A549 (cell line): Measurements from ENCODE around the gene MMP24OS. TPM values are rescaled to one million over a fixed set of nuclear protein-coding genes. Genes with fewer than 3 reads are reported as not detected.

Source experiments
- ATAC-seq, 2 experiments: fragments of 200-7000 bp in 1 of 2; fragments of >200 bp in 1 of 2; cut with Nextera tagmentation in 1 of 2; cut with Tn5 transposase in 1 of 2; 3 replicates each; pipeline versions ENCODE4 v1.8.0 to v1.9.1; 2018 to 2020; ENCODE audit warnings: mild to moderate bottlenecking in 1 of 2, moderate library complexity in 1 of 2
- CTCF ChIA-PET: fragments of 300-600 bp; sonication (Branson Sonifier 250); formaldehyde crosslinking; extraction: SDS; loops from one replicate; lab custom pipeline; 2021; ENCODE audit warnings: antibody characterized with exemption, inconsistent platforms; lab: Yijun Ruan, JAX
- POLR2A ChIA-PET: fragments of 350-600 bp; formaldehyde crosslinking; extraction: SDS; loops from one replicate; lab custom pipeline; 2021; ENCODE audit warnings: antibody characterized with exemption, inconsistent platforms; lab: Yijun Ruan, JAX
- DNase-seq, 2 experiments: peaks; one replicate each; pipeline versions ENCODE4 v3.0.0 to v3.0.0-alpha.2; 2011 to 2016; ENCODE audit warnings: low read depth in 1 of 2, low spot score in 1 of 2
- FAIRE-seq: peaks from 2 replicates; lab custom pipeline; 2011; peaks lifted over from hg19 to GRCh38; lab: Jason Lieb, UNC
- H3K27ac ChIP-seq, 2 experiments: fragments of >200 bp; sonication (Bioruptor Twin); formaldehyde crosslinking; 3 replicates each; pipeline ENCODE4 v1.5.1; 2016 to 2017
- H3K4me1 ChIP-seq: fragments of >200 bp; sonication (Bioruptor Twin); formaldehyde crosslinking; 3 replicates; pipeline ENCODE4 v1.6.1; 2016
- H3K4me2 ChIP-seq: fragments of >200 bp; sonication (Bioruptor Twin); formaldehyde crosslinking; 3 replicates; pipeline ENCODE4 v1.6.1; 2016
- H3K4me3 ChIP-seq: fragments of >200 bp; sonication (Bioruptor Twin); formaldehyde crosslinking; 3 replicates; pipeline ENCODE4 v1.5.1; 2016
- H3K9me3 ChIP-seq: fragments of >200 bp; sonication (Bioruptor Twin); formaldehyde crosslinking; 3 replicates; pipeline ENCODE4 v1.6.1; 2016
- BCL3 ChIP-seq: fragments of >200 bp; sonication (Bioruptor Twin); formaldehyde crosslinking; IDR thresholded peaks from 3 replicates; pipeline ENCODE4 v1.6.1; 2016
- CBX2 ChIP-seq: fragments of 200-600 bp; sonication (generic); IDR thresholded peaks from 2 replicates; pipeline ENCODE4 v1.6.1; 2016; ENCODE audit warnings: low read depth, mild to moderate bottlenecking, borderline replicate concordance
- CBX8 ChIP-seq: fragments of 200-600 bp; sonication (generic); IDR thresholded peaks from 2 replicates; pipeline ENCODE4 v1.6.1; 2016
- CEBPB ChIP-seq, 2 experiments: fragments of >200 bp in 1 of 2; sonication (Bioruptor Twin) in 1 of 2; formaldehyde crosslinking in 1 of 2; IDR thresholded peaks; 2 replicates each; pipeline ENCODE4 v1.6.1; 2012 to 2016
- CHD4 ChIP-seq: fragments of 200-600 bp; sonication (generic); IDR thresholded peaks from 2 replicates; pipeline ENCODE4 v1.6.1; 2016; ENCODE audit warnings: antibody characterized with exemption, mild to moderate bottlenecking, borderline replicate concordance
- EHF ChIP-seq: fragments of 250-450 bp; sonication (Bioruptor Pico); IDR thresholded peaks from 2 replicates; pipeline ENCODE4 v1.5.0; 2020; ENCODE audit warnings: mild to moderate bottlenecking
- EHMT2 ChIP-seq: fragments of 200-600 bp; sonication (generic); IDR thresholded peaks from 2 replicates; pipeline ENCODE4 v1.6.1; 2016; ENCODE audit warnings: antibody characterized with exemption, low read depth, mild to moderate bottlenecking, moderate library complexity
- FOSB ChIP-seq: fragments of 250-450 bp; sonication (Bioruptor Pico); IDR thresholded peaks from 2 replicates; pipeline ENCODE4 v1.5.0; 2020; ENCODE audit warnings: mild to moderate bottlenecking, moderate library complexity
- FOSL2 ChIP-seq, 2 experiments: fragments of 450-650 bp in 1 of 2; fragments of >200 bp in 1 of 2; sonication (Bioruptor Twin) in 1 of 2; formaldehyde crosslinking; IDR thresholded peaks; 2 replicates each; pipeline versions ENCODE4 v1.5.0 to v1.6.1; 2016 to 2020; ENCODE audit warnings: mild to moderate bottlenecking in 1 of 2, moderate library complexity in 1 of 2
- FOXS1 ChIP-seq: fragments of 250-450 bp; sonication (Bioruptor Pico); IDR thresholded peaks from 2 replicates; pipeline ENCODE4 v1.5.0; 2020; ENCODE audit warnings: mild to moderate bottlenecking, moderate library complexity
- HOXB5 ChIP-seq: fragments of 250-450 bp; sonication (Bioruptor Pico); IDR thresholded peaks from 2 replicates; pipeline ENCODE4 v1.5.0; 2020; ENCODE audit warnings: mild to moderate bottlenecking, moderate library complexity
- KDM5A ChIP-seq: fragments of 200-600 bp; sonication (generic); IDR thresholded peaks from 2 replicates; pipeline ENCODE4 v1.6.1; 2016; ENCODE audit warnings: antibody characterized with exemption, mild to moderate bottlenecking
- MAX ChIP-seq: IDR thresholded peaks from 2 replicates; pipeline ENCODE4 v1.6.1; 2012
- NPAS2 ChIP-seq: fragments of 250-450 bp; sonication (Bioruptor Pico); IDR thresholded peaks from 2 replicates; pipeline ENCODE4 v1.8.0; 2022; ENCODE audit warnings: mild to moderate bottlenecking, moderate library complexity, borderline replicate concordance
- PHF8 ChIP-seq: fragments of 200-600 bp; sonication (generic); IDR thresholded peaks from 2 replicates; pipeline ENCODE4 v1.6.1; 2016; ENCODE audit warnings: low read depth, mild to moderate bottlenecking, antibody characterized with exemption, moderate library complexity, borderline replicate concordance
- POLR2A ChIP-seq: IDR thresholded peaks from 2 replicates; pipeline ENCODE4 v1.6.1; 2012; ENCODE audit warnings: mild to moderate bottlenecking, low read length
- RAD21 ChIP-seq, 2 experiments: fragments of >200 bp in 1 of 2; sonication (Bioruptor Twin) in 1 of 2; formaldehyde crosslinking in 1 of 2; IDR thresholded peaks in 1 of 2; conservative IDR thresholded peaks in 1 of 2; 2 replicates in 1 of 2; 3 replicates in 1 of 2; pipeline ENCODE4 v1.6.1; 2012 to 2018; ENCODE audit warnings: inconsistent platforms in 1 of 2
- TFCP2L1 ChIP-seq: fragments of 250-450 bp; sonication (Bioruptor Pico); IDR thresholded peaks from 2 replicates; pipeline ENCODE4 v1.5.0; 2021; ENCODE audit warnings: mild to moderate bottlenecking
- ZC3H11A ChIP-seq: fragments of 450-650 bp; IDR thresholded peaks from 2 replicates; pipeline ENCODE4 v1.6.1; 2014; ENCODE audit warnings: antibody characterized with exemption, mild to moderate bottlenecking
- ZFP36 ChIP-seq: fragments of 450-650 bp; IDR thresholded peaks from 2 replicates; pipeline ENCODE4 v1.6.1; 2014; ENCODE audit warnings: borderline replicate concordance; ENCODE audit not compliant: partially characterized antibody
- ZSCAN20 ChIP-seq: fragments of 250-450 bp; sonication (Bioruptor Pico); IDR thresholded peaks from 2 replicates; pipeline ENCODE4 v1.8.0; 2022; ENCODE audit warnings: mild to moderate bottlenecking, moderate library complexity
- WGBS: methylation state at CpG from one replicate; pipeline ENCODE4 v1.1.6; 2017; ENCODE audit errors: missing lambda C conversion rate; 5-methylcytosine and 5-hydroxymethylcytosine counted together
- polyA plus RNA-seq, 4 experiments: library from polyadenylated mRNA; depleted of rRNA in 3 of 4; stranded (reverse); fragments of >200 nt; fragmentation: RNase III in 1 of 4; extraction: RNeasy Plus Mini Kit Qiagen cat#74134 plus additional on column Dnase treatment in 1 of 4; gene quantifications; 2 replicates in 3 of 4; 3 replicates in 1 of 4; pipeline ENCODE4 v1.2.3, GENCODE V29; 2011 to 2017
- TF ChIP-seq, protein P1 (sequence below): fragments of 250-450 bp; sonication (Bioruptor Pico); IDR thresholded peaks from 2 replicates; pipeline ENCODE4 v1.5.0; 2020; ENCODE audit warnings: low read depth, mild to moderate bottlenecking, moderate library complexity
- TF ChIP-seq, protein P2 (sequence below): fragments of 450-650 bp; IDR thresholded peaks from 2 replicates; pipeline ENCODE4 v1.6.1; 2014; ENCODE audit warnings: antibody characterized with exemption
- TF ChIP-seq, protein P3 (sequence below): fragments of 250-450 bp; sonication (Bioruptor Pico); IDR thresholded peaks from 2 replicates; pipeline ENCODE4 v1.5.0; 2021; ENCODE audit warnings: mild to moderate bottlenecking, moderate library complexity, borderline replicate concordance
- TF ChIP-seq, protein P4 (sequence below): fragments of >200 bp; sonication (Bioruptor Twin); formaldehyde crosslinking; IDR thresholded peaks from 2 replicates; pipeline ENCODE4 v1.6.1; 2016
- TF ChIP-seq, protein P5 (sequence below): fragments of 150-350 bp; IDR thresholded peaks from 2 replicates; pipeline ENCODE4 v1.6.1; 2014; ENCODE audit warnings: low read depth, mild to moderate bottlenecking, low read length

MMP24OS gene
- polyA plus RNA-seq, 2 of the 4 experiments (the other 2 are of a cell fraction), result 13.6 to 40.5 TPM

DNA sequence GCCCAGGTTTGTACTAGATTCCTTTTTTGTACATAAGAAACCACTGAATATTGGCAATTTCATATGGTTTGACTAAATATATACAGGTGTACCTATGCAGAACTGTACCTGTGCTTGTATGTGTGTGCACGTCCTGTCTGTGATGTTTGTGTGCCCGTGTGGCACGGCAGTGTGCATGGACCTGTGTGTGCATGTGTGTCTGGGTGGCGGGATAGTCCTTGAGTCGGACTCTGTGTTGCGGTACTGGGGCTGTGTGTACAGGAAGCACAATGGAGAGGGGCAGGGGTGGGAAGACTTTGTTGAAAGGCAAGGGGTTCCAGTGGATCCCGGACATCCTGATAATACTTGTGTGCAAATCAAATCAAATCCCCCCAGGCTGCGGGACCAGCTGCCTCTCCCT, 17.8 kb upstream of the MMP24OS start:
- POLR2A ChIA-PET, result no interaction called here
- TF ChIP-seq, protein P1, sequence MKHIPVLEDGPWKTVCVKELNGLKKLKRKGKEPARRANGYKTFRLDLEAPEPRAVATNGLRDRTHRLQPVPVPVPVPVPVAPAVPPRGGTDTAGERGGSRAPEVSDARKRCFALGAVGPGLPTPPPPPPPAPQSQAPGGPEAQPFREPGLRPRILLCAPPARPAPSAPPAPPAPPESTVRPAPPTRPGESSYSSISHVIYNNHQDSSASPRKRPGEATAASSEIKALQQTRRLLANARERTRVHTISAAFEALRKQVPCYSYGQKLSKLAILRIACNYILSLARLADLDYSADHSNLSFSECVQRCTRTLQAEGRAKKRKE (CRISPR knock-in tag), result no peak
- no peak for TF ChIP-seq ZSCAN20 (CRISPR knock-in tag)
- TF ChIP-seq MAX, result no peak
- no peak for TF ChIP-seq FOSB (CRISPR knock-in tag)
- no peak for TF ChIP-seq TFCP2L1 (CRISPR knock-in tag)
- TF ChIP-seq KDM5A, result no peak
- TF ChIP-seq CBX8, result no peak
- TF ChIP-seq, protein P2, sequence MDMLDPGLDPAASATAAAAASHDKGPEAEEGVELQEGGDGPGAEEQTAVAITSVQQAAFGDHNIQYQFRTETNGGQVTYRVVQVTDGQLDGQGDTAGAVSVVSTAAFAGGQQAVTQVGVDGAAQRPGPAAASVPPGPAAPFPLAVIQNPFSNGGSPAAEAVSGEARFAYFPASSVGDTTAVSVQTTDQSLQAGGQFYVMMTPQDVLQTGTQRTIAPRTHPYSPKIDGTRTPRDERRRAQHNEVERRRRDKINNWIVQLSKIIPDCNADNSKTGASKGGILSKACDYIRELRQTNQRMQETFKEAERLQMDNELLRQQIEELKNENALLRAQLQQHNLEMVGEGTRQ, result no peak
- no peak for TF ChIP-seq EHF (CRISPR knock-in tag)
- TF ChIP-seq CEBPB (IDR thresholded peaks at IDR 0.05), result no peak
- TF ChIP-seq HOXB5 (CRISPR knock-in tag), result no peak
- TF ChIP-seq POLR2A, result no peak
- TF ChIP-seq RAD21 (conservative IDR thresholded peaks at IDR 0.05 in 1 of 2, IDR thresholded peaks at IDR 0.05 in 1 of 2), result no peak
- no peak for TF ChIP-seq ZC3H11A
- TF ChIP-seq CBX2, result no peak
- TF ChIP-seq CHD4, result no peak
- TF ChIP-seq, all 56 proteins: peak for 0
- Histone ChIP-seq H3K4me2 (no peak overlapping the region), H3K9me3 (no peaks in the 10 kb centered on the region), H3K27ac (no peak overlapping the region), H3K4me1 (peaks cover 4% of the 10 kb centered on the region; the same call in 1 of the 3 replicates), H3K4me3 (no peak overlapping the region)
- FAIRE-seq, result no peak
- CTCF ChIA-PET, result interaction anchor here (0.7 to 10.6 kb wide), 5 partner anchors 10 to 475 kb away, joined by 3 to 138 read pairs (median 4); no protein-coding TSS in a partner anchor
- 84% methylated on average over 8 of the region's 8 CpGs for WGBS
- no peak for DNase-seq
- ATAC-seq, result no peak

DNA sequence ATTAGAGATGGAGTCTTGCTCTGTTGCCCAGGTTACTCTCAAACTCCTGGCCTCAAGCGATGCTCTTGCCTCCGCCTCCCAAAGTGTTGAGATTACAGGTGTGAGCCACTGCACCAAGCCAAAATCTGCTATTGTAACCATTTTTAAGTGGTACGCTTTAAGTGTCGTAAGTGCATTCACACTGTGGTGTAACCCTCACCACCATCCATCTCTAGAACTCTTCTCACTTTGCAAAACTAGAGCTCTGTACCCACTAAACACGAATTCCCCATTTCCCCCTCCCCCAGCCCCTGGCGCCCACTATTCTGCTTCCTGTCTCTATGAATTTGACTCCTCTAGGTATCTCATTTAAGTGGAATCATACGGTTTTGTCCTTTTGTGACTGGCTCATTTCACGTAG, 17.1 kb upstream of the MMP24OS start:
- FAIRE-seq (no peak), DNase-seq (no peak)
- POLR2A ChIA-PET, result no interaction called here
- no peaks in the 10 kb centered on the region for H3K9me3 ChIP-seq
- H3K27ac ChIP-seq, result no peak overlapping the region
- no peak overlapping the region for H3K4me2 ChIP-seq
- H3K4me1 ChIP-seq, result peaks cover 4% of the 10 kb centered on the region; the same call in 1 of the 3 replicates
- WGBS, result 64% methylated on average over 8 of the region's 8 CpGs
- no peak overlapping the region for H3K4me3 ChIP-seq
- no peak for TF ChIP-seq PHF8
- TF ChIP-seq BCL3, result no peak
- TF ChIP-seq NPAS2 (CRISPR knock-in tag), result no peak
- no peak for TF ChIP-seq FOSL2 (IDR thresholded peaks at IDR 0.05)
- TF ChIP-seq FOSL2 (CRISPR knock-in tag; IDR thresholded peaks at IDR 0.05), result no peak
- no peak for TF ChIP-seq FOXS1 (CRISPR knock-in tag)
- TF ChIP-seq, all 56 proteins: peak for 0
- ATAC-seq, result no peak
- CTCF ChIA-PET, result interaction anchor here (0.8 to 10.6 kb wide), 4 partner anchors 11 to 152 kb away, joined by 4 to 138 read pairs (median 5); no protein-coding TSS in a partner anchor

GRCh38 chr20:35294293-35294685, 16.4 kb upstream of the MMP24OS start:
- DNase-seq, result no peak
- Histone ChIP-seq H3K9me3 (no peaks in the 10 kb centered on the region), H3K4me2 (no peak overlapping the region), H3K4me1 (peaks cover 4% of the 10 kb centered on the region; the same call in 1 of the 3 replicates), H3K4me3 (no peak overlapping the region)
- FAIRE-seq, result no peak
- ChIA-PET POLR2A (no interaction called here), CTCF (interaction anchor here (0.7 to 10.6 kb wide), 4 partner anchors 10 to 198 kb away, joined by 3 to 138 read pairs (median 3); partner anchors contain the start of gene EIF6)
- ATAC-seq, result no peak
- TF ChIP-seq, protein P3, sequence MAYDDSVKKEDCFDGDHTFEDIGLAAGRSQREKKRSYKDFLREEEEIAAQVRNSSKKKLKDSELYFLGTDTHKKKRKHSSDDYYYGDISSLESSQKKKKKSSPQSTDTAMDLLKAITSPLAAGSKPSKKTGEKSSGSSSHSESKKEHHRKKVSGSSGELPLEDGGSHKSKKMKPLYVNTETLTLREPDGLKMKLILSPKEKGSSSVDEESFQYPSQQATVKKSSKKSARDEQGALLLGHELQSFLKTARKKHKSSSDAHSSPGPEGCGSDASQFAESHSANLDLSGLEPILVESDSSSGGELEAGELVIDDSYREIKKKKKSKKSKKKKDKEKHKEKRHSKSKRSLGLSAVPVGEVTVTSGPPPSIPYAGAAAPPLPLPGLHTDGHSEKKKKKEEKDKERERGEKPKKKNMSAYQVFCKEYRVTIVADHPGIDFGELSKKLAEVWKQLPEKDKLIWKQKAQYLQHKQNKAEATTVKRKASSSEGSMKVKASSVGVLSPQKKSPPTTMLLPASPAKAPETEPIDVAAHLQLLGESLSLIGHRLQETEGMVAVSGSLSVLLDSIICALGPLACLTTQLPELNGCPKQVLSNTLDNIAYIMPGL, result no peak
- TF ChIP-seq, protein P4, sequence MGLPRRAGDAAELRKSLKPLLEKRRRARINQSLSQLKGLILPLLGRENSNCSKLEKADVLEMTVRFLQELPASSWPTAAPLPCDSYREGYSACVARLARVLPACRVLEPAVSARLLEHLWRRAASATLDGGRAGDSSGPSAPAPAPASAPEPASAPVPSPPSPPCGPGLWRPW, result no peak
- TF ChIP-seq, protein P5, sequence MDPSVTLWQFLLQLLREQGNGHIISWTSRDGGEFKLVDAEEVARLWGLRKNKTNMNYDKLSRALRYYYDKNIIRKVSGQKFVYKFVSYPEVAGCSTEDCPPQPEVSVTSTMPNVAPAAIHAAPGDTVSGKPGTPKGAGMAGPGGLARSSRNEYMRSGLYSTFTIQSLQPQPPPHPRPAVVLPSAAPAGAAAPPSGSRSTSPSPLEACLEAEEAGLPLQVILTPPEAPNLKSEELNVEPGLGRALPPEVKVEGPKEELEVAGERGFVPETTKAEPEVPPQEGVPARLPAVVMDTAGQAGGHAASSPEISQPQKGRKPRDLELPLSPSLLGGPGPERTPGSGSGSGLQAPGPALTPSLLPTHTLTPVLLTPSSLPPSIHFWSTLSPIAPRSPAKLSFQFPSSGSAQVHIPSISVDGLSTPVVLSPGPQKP, result no peak
- TF ChIP-seq ZFP36, result no peak
- no peak for TF ChIP-seq EHMT2
- no peak for TF ChIP-seq BCL3
- TF ChIP-seq CHD4, result no peak
- TF ChIP-seq, all 56 proteins: peak for 0
- WGBS, result 51% methylated on average over 5 of the region's 5 CpGs
- no peak overlapping the region for H3K27ac ChIP-seq
